ENCODE data around the gene ELMO1.
A peak's percentile ranks its signal among the peaks of the same experiment; 100 is the strongest.

DNA sequence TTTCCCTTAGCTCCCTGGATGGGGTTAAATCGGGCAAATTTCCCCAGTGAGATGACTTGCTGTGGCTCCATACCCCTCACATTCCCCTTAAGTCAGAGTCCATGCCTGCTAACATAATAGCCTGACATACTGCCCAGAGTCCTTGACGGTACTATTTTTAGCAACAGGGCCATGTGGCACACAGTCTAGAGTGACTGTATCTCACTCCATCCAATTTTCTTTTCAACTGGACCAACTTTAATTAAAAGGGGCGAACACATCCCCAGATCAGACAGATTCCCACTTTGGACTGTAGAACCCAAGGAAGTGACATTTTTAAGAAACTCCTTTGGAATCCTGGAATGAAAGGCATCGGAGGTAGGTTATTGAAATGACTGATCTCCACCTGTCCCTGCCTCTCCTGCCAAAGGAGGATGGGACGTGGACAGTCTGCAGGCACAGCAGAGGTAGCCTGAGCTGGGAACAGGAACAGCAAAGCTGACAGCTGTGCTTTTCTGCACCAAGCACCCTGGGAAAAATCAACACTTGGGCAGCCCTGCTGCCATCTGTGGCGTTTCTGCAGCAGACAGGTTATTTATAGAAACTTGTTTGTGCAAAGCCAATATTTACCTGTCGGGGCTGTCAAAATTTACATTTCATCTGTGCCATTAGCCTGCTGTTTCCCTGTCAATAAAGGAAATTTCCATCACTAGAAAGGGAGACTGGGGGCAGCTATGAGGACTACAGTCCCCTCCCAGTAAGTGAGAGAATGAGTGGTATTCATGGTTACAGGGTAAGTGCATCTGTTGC is 502.9 kb downstream of the ELMO1 start:
- no peak for TF ChIP-seq CTCF (IDR thresholded peaks at IDR 0.05 in 8 of 11, conservative IDR thresholded peaks at IDR 0.05 in 3 of 11)
- no peak for TF ChIP-seq POLR2A (IDR thresholded peaks at IDR 0.05)
- TF ChIP-seq POLR2AphosphoS5 (IDR thresholded peaks at IDR 0.05), result peak in 1 of 3 donors; percentile 16

Measured in spleen (tissue), 7 donors.